ENCODE measurements around the gene PCSK6. TPM values are rescaled to one million over a fixed set of nuclear protein-coding genes. Genes with fewer than 3 reads are reported as not detected.

Gene PCSK6
- total RNA-seq, 4 donors from 2014 or later, result 12.8 to 23.2 (median 18.4) TPM

DNA sequence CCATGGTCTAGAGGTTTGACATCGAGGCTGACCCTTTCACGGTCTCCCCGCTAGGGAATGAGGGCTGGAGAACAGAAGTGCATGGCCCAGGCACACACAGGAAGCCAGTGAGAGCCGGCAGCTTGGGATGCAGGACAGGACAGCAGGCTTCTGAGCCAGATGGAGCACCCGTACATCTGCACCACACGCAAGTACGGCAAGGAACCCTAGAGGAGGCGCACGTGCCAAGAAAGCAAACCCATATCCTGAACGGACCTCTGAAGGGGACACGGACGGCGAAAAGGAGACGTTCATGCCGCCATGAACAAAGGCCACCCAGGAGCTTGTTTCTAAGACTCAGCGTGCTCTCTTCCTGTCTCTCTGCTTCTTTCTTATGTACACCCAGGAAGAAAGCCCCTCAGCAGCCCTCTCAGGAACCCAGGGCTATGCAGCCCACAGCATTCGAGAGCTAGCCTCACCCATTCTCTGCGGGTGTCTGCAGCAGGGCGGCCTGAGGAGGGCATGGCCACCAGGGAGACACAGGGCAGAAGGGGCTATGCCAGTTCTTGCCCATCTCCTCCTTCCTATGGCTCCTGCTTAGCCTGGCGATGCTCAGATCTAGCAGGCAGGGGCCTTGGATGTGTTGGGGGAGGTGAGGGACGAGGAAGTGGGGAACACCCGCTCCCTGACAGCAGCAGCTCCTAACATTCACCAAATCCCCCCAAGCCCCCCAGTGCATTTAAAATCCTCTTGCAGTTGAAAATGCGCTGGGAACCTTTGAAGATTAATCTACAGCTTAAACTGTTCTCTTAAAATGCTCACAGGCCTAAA, 81.3 kb downstream of the PCSK6 start:
- Histone ChIP-seq H3K4me3 (no peak overlapping the region), H3K9me3 (no peaks in the 10 kb centered on the region), H3K4me1 (no peaks in the 10 kb centered on the region), H3K27me3 (no peaks in the 10 kb centered on the region), H3K27ac (no peak overlapping the region), H3K36me3 (no peaks in the 10 kb centered on the region)
- no peak for ATAC-seq
- TF ChIP-seq POLR2A (IDR thresholded peaks at IDR 0.05) (no peak), POLR2AphosphoS5 (IDR thresholded peaks at IDR 0.05) (no peak), EP300 (IDR thresholded peaks at IDR 0.05) (no peak)
- TF ChIP-seq, protein P1, sequence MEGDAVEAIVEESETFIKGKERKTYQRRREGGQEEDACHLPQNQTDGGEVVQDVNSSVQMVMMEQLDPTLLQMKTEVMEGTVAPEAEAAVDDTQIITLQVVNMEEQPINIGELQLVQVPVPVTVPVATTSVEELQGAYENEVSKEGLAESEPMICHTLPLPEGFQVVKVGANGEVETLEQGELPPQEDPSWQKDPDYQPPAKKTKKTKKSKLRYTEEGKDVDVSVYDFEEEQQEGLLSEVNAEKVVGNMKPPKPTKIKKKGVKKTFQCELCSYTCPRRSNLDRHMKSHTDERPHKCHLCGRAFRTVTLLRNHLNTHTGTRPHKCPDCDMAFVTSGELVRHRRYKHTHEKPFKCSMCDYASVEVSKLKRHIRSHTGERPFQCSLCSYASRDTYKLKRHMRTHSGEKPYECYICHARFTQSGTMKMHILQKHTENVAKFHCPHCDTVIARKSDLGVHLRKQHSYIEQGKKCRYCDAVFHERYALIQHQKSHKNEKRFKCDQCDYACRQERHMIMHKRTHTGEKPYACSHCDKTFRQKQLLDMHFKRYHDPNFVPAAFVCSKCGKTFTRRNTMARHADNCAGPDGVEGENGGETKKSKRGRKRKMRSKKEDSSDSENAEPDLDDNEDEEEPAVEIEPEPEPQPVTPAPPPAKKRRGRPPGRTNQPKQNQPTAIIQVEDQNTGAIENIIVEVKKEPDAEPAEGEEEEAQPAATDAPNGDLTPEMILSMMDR (IDR thresholded peaks at IDR 0.05), result no peak
- 73 to 77% methylated on average over 4 to 10 of the region's 23 CpGs for WGBS, 2 donors (ENCODE audit: low coverage in 1 of 2)

DNA sequence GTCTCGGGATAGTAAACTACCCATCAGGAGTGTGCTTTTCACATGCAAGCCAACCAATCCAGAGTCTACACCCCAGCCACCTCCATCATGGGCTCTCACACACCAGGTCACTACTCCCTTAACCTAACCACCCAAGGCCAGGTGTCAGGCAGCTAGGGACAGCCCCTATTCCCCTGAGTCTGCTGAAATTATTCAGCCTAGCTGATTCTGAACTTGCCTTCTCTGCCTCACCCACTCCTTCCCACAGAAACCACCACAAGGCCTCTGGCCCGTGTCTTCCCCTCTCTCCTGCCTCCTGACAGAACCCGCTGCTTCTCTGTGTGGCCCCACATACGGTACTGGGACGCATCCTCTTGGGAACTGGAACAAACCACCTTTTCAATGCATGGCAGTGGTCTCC, 82.1 kb downstream of the PCSK6 start:
- TF ChIP-seq EP300 (IDR thresholded peaks at IDR 0.05) (no peak), POLR2A (IDR thresholded peaks at IDR 0.05) (no peak), POLR2AphosphoS5 (IDR thresholded peaks at IDR 0.05) (no peak)
- TF ChIP-seq, protein P1 (IDR thresholded peaks at IDR 0.05), result no peak
- H3K9me3 ChIP-seq, result no peaks in the 10 kb centered on the region
- WGBS, 2 donors (ENCODE audit: low coverage in 1 of 2), result 76 to 100% methylated on average over 1 to 5 of the region's 5 CpGs
- H3K27ac ChIP-seq, result no peak overlapping the region
- H3K4me3 ChIP-seq, result no peak overlapping the region
- H3K36me3 ChIP-seq, result no peaks in the 10 kb centered on the region
- H3K27me3 ChIP-seq, result no peaks in the 10 kb centered on the region
- no peaks in the 10 kb centered on the region for H3K4me1 ChIP-seq
- ATAC-seq, result no peak

DNA sequence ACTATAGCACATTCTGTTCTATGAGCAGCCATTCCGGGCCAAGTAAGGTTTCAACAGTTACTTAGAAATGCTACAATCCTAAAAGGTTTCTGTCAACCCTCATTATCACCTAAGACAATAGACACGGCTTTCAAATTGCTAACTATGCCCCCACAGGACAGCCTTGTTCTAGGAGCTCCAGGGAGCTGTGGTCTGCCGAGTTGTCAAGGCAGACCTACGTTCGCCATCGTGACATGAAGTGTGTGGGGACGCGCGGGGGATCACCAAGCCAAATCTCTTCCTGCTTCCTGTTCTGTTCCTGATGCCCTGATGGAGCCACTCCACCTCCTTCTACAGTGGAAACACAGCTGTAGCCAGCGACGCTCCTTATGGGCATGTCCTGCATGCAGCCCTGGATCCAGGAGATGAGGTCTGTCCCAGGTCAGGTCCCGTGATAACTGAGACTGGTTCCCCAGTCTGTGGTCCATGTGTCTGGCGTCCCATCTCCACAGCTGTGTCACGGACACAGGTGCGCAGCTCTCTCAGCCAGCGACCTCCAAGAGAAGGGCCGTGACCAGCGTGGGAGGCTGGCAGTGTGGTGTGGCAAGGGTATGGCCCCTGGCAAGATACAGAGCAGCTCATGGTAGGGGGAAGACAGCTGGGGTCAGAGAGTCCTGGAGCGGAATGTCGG, 82.8 kb downstream of the PCSK6 start:
- Histone ChIP-seq H3K4me1 (no peaks in the 10 kb centered on the region), H3K9me3 (no peaks in the 10 kb centered on the region), H3K27me3 (no peaks in the 10 kb centered on the region), H3K36me3 (no peaks in the 10 kb centered on the region), H3K4me3 (no peak overlapping the region), H3K27ac (no peak overlapping the region)
- 68 to 84% methylated on average over 2 to 5 of the region's 20 CpGs for WGBS, 2 donors (ENCODE audit: low coverage in 1 of 2)
- ATAC-seq, result no peak
- TF ChIP-seq POLR2AphosphoS5 (IDR thresholded peaks at IDR 0.05) (no peak), EP300 (IDR thresholded peaks at IDR 0.05) (no peak), POLR2A (IDR thresholded peaks at IDR 0.05) (no peak)
- TF ChIP-seq, protein P1 (IDR thresholded peaks at IDR 0.05), result no peak

DNA sequence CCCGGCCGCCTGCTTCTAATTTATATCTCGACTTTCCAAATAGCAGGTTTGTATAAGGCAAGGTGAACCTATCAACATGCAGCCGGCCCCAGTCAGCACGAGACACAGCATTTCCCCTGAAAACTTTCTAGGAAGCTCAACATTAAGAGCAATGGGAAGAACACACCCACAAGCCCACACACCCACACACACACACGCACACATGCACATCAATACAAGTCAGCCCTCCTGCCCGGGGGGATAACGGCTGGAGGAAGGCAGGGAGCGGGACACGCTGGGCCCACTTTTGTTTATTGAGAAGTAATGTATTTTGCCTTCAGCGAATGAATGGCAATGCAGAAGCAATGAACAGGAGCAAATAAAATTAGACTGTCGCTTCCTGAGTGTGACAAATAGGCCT, 83.5 kb downstream of the PCSK6 start:
- Histone ChIP-seq H3K36me3 (no peaks in the 10 kb centered on the region), H3K9me3 (no peaks in the 10 kb centered on the region), H3K27me3 (no peaks in the 10 kb centered on the region), H3K4me1 (no peaks in the 10 kb centered on the region), H3K4me3 (no peak overlapping the region), H3K27ac (no peak overlapping the region)
- no peak for ATAC-seq
- TF ChIP-seq POLR2A (IDR thresholded peaks at IDR 0.05) (no peak), EP300 (IDR thresholded peaks at IDR 0.05) (no peak), POLR2AphosphoS5 (IDR thresholded peaks at IDR 0.05) (no peak)
- TF ChIP-seq, protein P1 (IDR thresholded peaks at IDR 0.05), result no peak
- WGBS, 2 donors (ENCODE audit: low coverage in 1 of 2), result 41 to 45% methylated on average over 6 of the region's 12 CpGs

All from gastroesophageal sphincter (tissue), 4 donors.